Activated T-helper 1 cell treated with anti-CD3 and anti-CD28 coated beads, Interleukin-12 subunit alpha, Interleukin-12 subunit beta, Interleukin-2, Interleukin-4 antibody, amounts not matched to agents 30 ng/mL and 10 ng/mL and 1 ng/mL, durations not matched to agents 14 hours and 24 hours and 36 hours (primary cell): ENCODE measurements around the gene MBOAT7. TPM values are rescaled to one million over a fixed set of nuclear protein-coding genes. Genes with fewer than 3 reads are reported as not detected.
"Not testable (repeated sequence)": the region's sequence is repeated elsewhere in the genome, so short reads cannot be mapped to it uniquely, and the experiment has no call there.

Experiments used
- DNase-seq: peaks from one replicate; pipeline ENCODE4 v3.0.0; 2021; ENCODE audit warnings: low spot score
- H3K27ac Mint-ChIP-seq: one replicate; pipeline ENCODE4 v1.8.0; 2021; ENCODE audit warnings: mild to moderate bottlenecking, mixed read lengths
- H3K27me3 Mint-ChIP-seq: one replicate; pipeline ENCODE4 v1.8.0; 2022; ENCODE audit warnings: mild to moderate bottlenecking, moderate library complexity, mixed read lengths; ENCODE audit not compliant: insufficient read depth
- H3K36me3 Mint-ChIP-seq: one replicate; pipeline ENCODE4 v1.8.0; 2021; ENCODE audit warnings: low read depth, mixed read lengths
- H3K4me1 Mint-ChIP-seq: one replicate; pipeline ENCODE4 v1.8.0; 2021; ENCODE audit warnings: low read depth, mixed read lengths
- H3K4me3 Mint-ChIP-seq: one replicate; pipeline ENCODE4 v1.8.0; 2021; ENCODE audit warnings: mild to moderate bottlenecking, moderate library complexity, mixed read lengths
- H3K9me3 Mint-ChIP-seq: one replicate; pipeline ENCODE4 v1.8.0; 2021; ENCODE audit warnings: mixed read lengths
- intact Hi-C: fragments of 100-400 bp; cut with micrococcal nuclease; formaldehyde crosslinking; loops from one replicate; pipeline ENCODE4 v1.15.1; 2024
- total RNA-seq: library from RNA; stranded (reverse); gene quantifications from 2 replicates; pipeline ENCODE4 v1.2.3, GENCODE V29; 2022

MBOAT7 gene
- total RNA-seq = 255 and 263 TPM in 2 replicates

GRCh38 chr19:54189145-54189734 is at the start of gene MBOAT7:
Gene MBOAT7 (minus strand): TSS chr19:54189580. CDS start chr19:54188508, 1,072 bp downstream.
- Mint-ChIP-seq H3K4me3 (peak within 1 kb of the TSS; percentile 97), H3K9me3 (no peaks in the 10 kb centered on the region), H3K4me1 (peaks cover 31% of the 10 kb centered on the region), H3K27me3 (no peaks in the 10 kb centered on the region), H3K36me3 (peaks cover 34% of the 10 kb centered on the region), H3K27ac (peak within 1 kb of the TSS; percentile 100)
- intact Hi-C loops = loop anchor here (1.0 kb wide), 2 partner anchors 21 to 928 kb away; partner anchors contain the start of gene PPP1R12C
- DNase-seq = no peak

- intact Hi-C loops = loop anchor here (5.0 kb wide), 1 partner anchor 158 kb away; no protein-coding TSS in a partner anchor
- no peak for DNase-seq
- Mint-ChIP-seq H3K27ac (no peak overlapping the region), H3K36me3 (no peaks in the 10 kb centered on the region), H3K4me1 (peaks cover 6% of the 10 kb centered on the region), H3K4me3 (no peak overlapping the region), H3K27me3 (peaks cover 51% of the 10 kb centered on the region), H3K9me3 (no peaks in the 10 kb centered on the region)
Measured at GRCh38 chr19:54233941-54234340, 44.6 kb upstream of the MBOAT7 start.

GRCh38 chr19:54231077-54231931 is 41.9 kb upstream of the MBOAT7 start:
- peaks cover 43% of the 10 kb centered on the region for H3K27me3 Mint-ChIP-seq
- peaks cover 3% of the 10 kb centered on the region for H3K9me3 Mint-ChIP-seq

GRCh38 chr19:54230031-54230430 is 40.7 kb upstream of the MBOAT7 start:
- no peak overlapping the region for H3K4me3 Mint-ChIP-seq
- H3K9me3 Mint-ChIP-seq = peaks cover 3% of the 10 kb centered on the region
- H3K27me3 Mint-ChIP-seq = peaks cover 31% of the 10 kb centered on the region
- H3K4me1 Mint-ChIP-seq = peaks cover 6% of the 10 kb centered on the region
- no peaks in the 10 kb centered on the region for H3K36me3 Mint-ChIP-seq
- DNase-seq = no peak
- intact Hi-C loops = loop anchor here (2.0 to 5.0 kb wide), 2 partner anchors 19 to 162 kb away; no protein-coding TSS in a partner anchor
- H3K27ac Mint-ChIP-seq = no peak overlapping the region

More at GRCh38 chr19:54231077-54231931, 41.9 kb upstream of the MBOAT7 start:
- Mint-ChIP-seq H3K36me3 (no peaks in the 10 kb centered on the region), H3K27ac (no peak overlapping the region), H3K4me1 (peaks cover 6% of the 10 kb centered on the region), H3K4me3 (no peak overlapping the region)
- intact Hi-C loops = loop anchor here (1.0 to 5.0 kb wide), 6 partner anchors 21 to 161 kb away; partner anchors contain the start of genes CNOT3 and RPS9
- peak; percentile 77 for DNase-seq

GRCh38 chr19:54229146-54229545 is 39.8 kb upstream of the MBOAT7 start:
- H3K4me3 Mint-ChIP-seq = no peak overlapping the region
- peak overlapping the region; percentile 3 for H3K27ac Mint-ChIP-seq
- peaks cover 6% of the 10 kb centered on the region for H3K4me1 Mint-ChIP-seq
- peaks cover 23% of the 10 kb centered on the region for H3K27me3 Mint-ChIP-seq
- DNase-seq = no peak
- peaks cover 3% of the 10 kb centered on the region for H3K9me3 Mint-ChIP-seq
- intact Hi-C loops = no loop called here
- no peaks in the 10 kb centered on the region for H3K36me3 Mint-ChIP-seq

GRCh38 chr19:54224619-54225018 is 35.2 kb upstream of the MBOAT7 start:
- H3K4me3 Mint-ChIP-seq, DNase-seq, intact Hi-C loops, H3K27me3 Mint-ChIP-seq, H3K9me3 Mint-ChIP-seq, H3K36me3 Mint-ChIP-seq, H3K27ac Mint-ChIP-seq: not testable (repeated sequence)
- peaks cover 10% of the 10 kb centered on the region for H3K4me1 Mint-ChIP-seq

GRCh38 chr19:54223937-54224281 is 34.5 kb upstream of the MBOAT7 start:
- not testable (repeated sequence) for H3K36me3 Mint-ChIP-seq, DNase-seq, H3K27me3 Mint-ChIP-seq, H3K27ac Mint-ChIP-seq, H3K4me3 Mint-ChIP-seq, H3K9me3 Mint-ChIP-seq
- intact Hi-C loops = loop anchor here (2.0 kb wide), 1 partner anchor 21 kb away; no protein-coding TSS in a partner anchor
- H3K4me1 Mint-ChIP-seq = peaks cover 10% of the 10 kb centered on the region

- peaks cover 10% of the 10 kb centered on the region for H3K4me1 Mint-ChIP-seq
- H3K27ac Mint-ChIP-seq, H3K4me3 Mint-ChIP-seq, H3K36me3 Mint-ChIP-seq, H3K9me3 Mint-ChIP-seq, DNase-seq, H3K27me3 Mint-ChIP-seq: not testable (repeated sequence)
- intact Hi-C loops = loop anchor here (2.0 kb wide), 1 partner anchor 21 kb away; no protein-coding TSS in a partner anchor
Measured at GRCh38 chr19:54223277-54223936, 34.0 kb upstream of the MBOAT7 start.

- H3K9me3 Mint-ChIP-seq, H3K36me3 Mint-ChIP-seq, DNase-seq, H3K27me3 Mint-ChIP-seq, H3K27ac Mint-ChIP-seq: not testable (repeated sequence)
- intact Hi-C loops = loop anchor here (2.0 kb wide), 1 partner anchor 22 kb away; no protein-coding TSS in a partner anchor
- H3K4me1 Mint-ChIP-seq = peaks cover 10% of the 10 kb centered on the region
- H3K4me3 Mint-ChIP-seq = peak within 1 kb of the TSS; percentile 36
Measured at GRCh38 chr19:54222474-54223276, 33.3 kb upstream of the MBOAT7 start, which contains the start of gene LILRB3. Gene LILRB3 (minus strand): TSS chr19:54223007. CDS start chr19:54222976, 31 bp downstream.

- intact Hi-C loops = loop anchor here (2.0 kb wide), 1 partner anchor 23 kb away; no protein-coding TSS in a partner anchor
- not testable (repeated sequence) for H3K36me3 Mint-ChIP-seq, DNase-seq, H3K27ac Mint-ChIP-seq, H3K4me3 Mint-ChIP-seq, H3K9me3 Mint-ChIP-seq, H3K27me3 Mint-ChIP-seq
- peaks cover 10% of the 10 kb centered on the region for H3K4me1 Mint-ChIP-seq
Measured at GRCh38 chr19:54221947-54222346, 32.6 kb upstream of the MBOAT7 start.

GRCh38 chr19:54219702-54220101 is 30.3 kb upstream of the MBOAT7 start:
- H3K4me3 Mint-ChIP-seq, intact Hi-C loops, H3K27ac Mint-ChIP-seq, H3K9me3 Mint-ChIP-seq, H3K27me3 Mint-ChIP-seq, DNase-seq, H3K36me3 Mint-ChIP-seq: not testable (repeated sequence)
- peaks cover 10% of the 10 kb centered on the region for H3K4me1 Mint-ChIP-seq
